ENCODE measurements around the gene ZNF584. TPM values are rescaled to one million over a fixed set of nuclear protein-coding genes. Genes with fewer than 3 reads are reported as not detected.

Gene ZNF584
- total and polyA plus RNA-seq, 2 donors (not counting 1 experiment from before 2014, with no cell fraction given), result 3.0 to 12.3 TPM

- Histone ChIP-seq H3K36me3 (replicated peaks in 1 of 2; ENCODE audit: control extremely low read depth in 1 of 2, control insufficient read depth in 1 of 2, extremely low read depth in 1 of 2, insufficient read depth in 2 of 2, low read length in 1 of 2) (no peaks in the 10 kb centered on the region), H2AFZ (ENCODE audit: insufficient read depth, low read depth, low read length, poor library complexity, severe bottlenecking) (peak overlapping the region; percentile 27), H3K4me2 (replicated peaks; ENCODE audit: low read depth, low read length, poor library complexity, severe bottlenecking) (peak overlapping the region; percentile 45), H3K4me1 (ENCODE audit: control insufficient read depth in 2 of 2, insufficient read depth in 2 of 2, low read length in 2 of 2) (peaks cover 11 to 27% of the 10 kb centered on the region in 2 donors), H3K27me3 (replicated peaks in 1 of 4; ENCODE audit: control extremely low read depth in 1 of 4, control insufficient read depth in 3 of 4, insufficient read depth in 4 of 4, low read length in 3 of 4) (no peaks in the 10 kb centered on the region), H3K9ac (ENCODE audit: low read length) (no peak overlapping the region), H3K27ac (ENCODE audit: low read length in 2 of 2) (peak overlapping the region in 1 of 2 donors; percentile 54), H3K4me3 (ENCODE audit: control extremely low read depth in 1 of 5, extremely low read depth in 1 of 5, insufficient read depth in 1 of 5, low read depth in 2 of 5, low read length in 4 of 5) (no peak overlapping the region), H4K20me1 (ENCODE audit: control insufficient read depth, insufficient read depth, low read length, poor library complexity, severe bottlenecking) (no peaks in the 10 kb centered on the region), H3K9me3 (ENCODE audit: control extremely low read depth in 1 of 3, control insufficient read depth in 2 of 3, insufficient read depth in 1 of 3, low read length in 2 of 3) (peaks cover 0 to 3% (median 0%) of the 10 kb centered on the region in 3 donors), H3K79me2 (ENCODE audit: control insufficient read depth, insufficient read depth, low read length) (no peaks in the 10 kb centered on the region)
- POLR2A ChIA-PET, result interaction anchor here (0.9 to 3.7 kb wide), 3 partner anchors 17 to 23 kb away, joined by 3 to 35 read pairs (median 18); partner anchors contain the start of genes RPS5 and ZNF837
- peaks cover 15% of the 10 kb centered on the region for H3K4me1 Mint-ChIP-seq
- CTCF ChIA-PET, result no interaction called here
- 2% methylated on average over 5 of the region's 5 CpGs for WGBS (ENCODE audit: insufficient coverage)
- TF ChIP-seq EZH2 (IDR thresholded peaks at IDR 0.05; ENCODE audit: borderline replicate concordance, insufficient read depth, low read depth, low read length, poor library complexity, severe bottlenecking) (no peak), CTCF (IDR thresholded peaks at IDR 0.05) (no peak)
- DNase-seq (peak; percentile 63), ATAC-seq (ENCODE audit: low read depth) (no peak)
- intact Hi-C loops (cut with micrococcal nuclease), result loop anchor here (5.0 kb wide), 2 partner anchors 88 to 113 kb away; partner anchors contain the start of genes ZNF324B and ZNF446
- H3K4me3 Mint-ChIP-seq, result peak overlapping the region; percentile 72
- H3K27me3 Mint-ChIP-seq, result peaks cover 3% of the 10 kb centered on the region
- no peaks in the 10 kb centered on the region for H3K9me3 Mint-ChIP-seq (ENCODE audit: insufficient read depth)
- peak overlapping the region; percentile 84 for H3K27ac Mint-ChIP-seq
Measured at GRCh38 chr19:58364146-58364545, 44.3 kb upstream of the ZNF584 start.

GRCh38 chr19:58366585-58367430, 41.6 kb upstream of the ZNF584 start:
- no peaks in the 10 kb centered on the region for H3K36me3 ChIP-seq (replicated peaks in 1 of 2; ENCODE audit: control extremely low read depth in 1 of 2, control insufficient read depth in 1 of 2, extremely low read depth in 1 of 2, insufficient read depth in 2 of 2, low read length in 1 of 2)
- ATAC-seq (ENCODE audit: low read depth) (no peak), DNase-seq (no peak)
- no peak overlapping the region for H3K27ac ChIP-seq (ENCODE audit: low read length in 2 of 2)
- peaks cover 14% of the 10 kb centered on the region for H3K4me1 Mint-ChIP-seq
- ChIA-PET CTCF (no interaction called here), POLR2A (no interaction called here)
- no peaks in the 10 kb centered on the region for H3K27me3 Mint-ChIP-seq
- WGBS (ENCODE audit: insufficient coverage), result 96% methylated on average over 31 of the region's 32 CpGs
- peaks cover 10 to 23% of the 10 kb centered on the region in 2 donors for H3K4me1 ChIP-seq (ENCODE audit: control insufficient read depth in 2 of 2, insufficient read depth in 2 of 2, low read length in 2 of 2)
- peaks cover 0 to 3% (median 0%) of the 10 kb centered on the region in 3 donors for H3K9me3 ChIP-seq (ENCODE audit: control extremely low read depth in 1 of 3, control insufficient read depth in 2 of 3, insufficient read depth in 1 of 3, low read length in 2 of 3)
- no peaks in the 10 kb centered on the region for H3K9me3 Mint-ChIP-seq (ENCODE audit: insufficient read depth)
- intact Hi-C loops (cut with micrococcal nuclease), result no loop called here
- no peak overlapping the region for H2AFZ ChIP-seq (ENCODE audit: insufficient read depth, low read depth, low read length, poor library complexity, severe bottlenecking)
- H3K4me3 Mint-ChIP-seq, result no peak overlapping the region
- no peak overlapping the region for H3K4me2 ChIP-seq (replicated peaks; ENCODE audit: low read depth, low read length, poor library complexity, severe bottlenecking)
- H3K9ac ChIP-seq (ENCODE audit: low read length), result no peak overlapping the region
- H3K4me3 ChIP-seq (ENCODE audit: control extremely low read depth in 1 of 5, extremely low read depth in 1 of 5, insufficient read depth in 1 of 5, low read depth in 2 of 5, low read length in 4 of 5), result no peak overlapping the region
- TF ChIP-seq CTCF (IDR thresholded peaks at IDR 0.05), result no peak
- no peak for TF ChIP-seq EZH2 (IDR thresholded peaks at IDR 0.05; ENCODE audit: borderline replicate concordance, insufficient read depth, low read depth, low read length, poor library complexity, severe bottlenecking)
- no peaks in the 10 kb centered on the region for H3K27me3 ChIP-seq (replicated peaks in 1 of 4; ENCODE audit: control extremely low read depth in 1 of 4, control insufficient read depth in 3 of 4, insufficient read depth in 4 of 4, low read length in 3 of 4)
- no peaks in the 10 kb centered on the region for H3K79me2 ChIP-seq (ENCODE audit: control insufficient read depth, insufficient read depth, low read length)
- H4K20me1 ChIP-seq (ENCODE audit: control insufficient read depth, insufficient read depth, low read length, poor library complexity, severe bottlenecking), result no peaks in the 10 kb centered on the region
- no peak overlapping the region for H3K27ac Mint-ChIP-seq

Data from B cell (primary cell).